NCI-H146 treated with DMSO at 0.1 percent for 48 hours (cell line): Measurements from ENCODE around the gene FAIM2.
A peak's percentile ranks its signal among the peaks of the same experiment; 100 is the strongest.
"Not testable (repeated sequence)": the region's sequence is repeated elsewhere in the genome, so short reads cannot be mapped to it uniquely, and the experiment has no call there.

ENCODE experiments used
- DNase-seq: peaks from one replicate; lab custom pipeline; 2025; ENCODE audit not compliant: unreplicated experiment; lab: John Stamatoyannopoulos, UW

Gene FAIM2

DNA sequence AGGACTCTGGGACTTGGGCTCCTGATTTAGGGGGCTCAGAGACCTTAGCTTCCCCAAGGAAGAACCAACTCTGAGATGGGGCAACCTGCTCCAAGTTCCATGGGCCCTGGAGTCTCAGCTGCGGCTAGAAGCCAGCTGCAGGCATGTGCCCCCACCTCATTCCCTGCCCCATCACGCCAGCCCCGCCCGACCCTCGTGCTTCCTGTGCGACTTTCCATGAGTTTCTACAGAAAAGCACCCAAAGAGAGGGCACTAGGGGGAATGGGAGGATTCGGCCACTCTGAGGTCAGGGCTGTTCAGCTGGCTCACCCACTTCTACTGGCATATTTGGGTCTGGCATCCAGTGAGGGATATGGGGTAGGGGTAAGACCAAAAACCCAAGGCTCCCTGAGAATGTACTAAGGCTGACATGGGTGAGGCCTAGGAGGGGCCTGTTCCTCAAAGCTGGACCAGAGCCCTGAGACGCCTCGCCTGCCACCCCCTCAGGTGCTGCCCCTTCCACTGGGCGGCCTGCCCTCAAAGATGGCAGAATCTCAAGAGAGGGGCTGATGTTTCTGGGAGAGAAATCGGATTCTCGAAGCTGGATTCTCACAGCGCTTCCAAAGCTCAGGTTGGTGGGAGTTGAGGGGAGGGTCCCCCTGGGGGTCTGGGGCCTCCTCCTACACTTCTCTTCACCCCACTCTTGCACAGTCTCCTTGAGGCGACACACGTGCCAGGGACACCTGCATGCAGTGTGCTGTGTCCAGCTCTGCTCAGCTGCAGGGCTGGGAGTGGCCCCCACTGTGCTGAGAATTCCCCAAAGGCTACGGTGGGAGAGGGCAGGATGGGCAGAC lies 22.1 kb downstream of the FAIM2 start:
- no peak for DNase-seq

DNA sequence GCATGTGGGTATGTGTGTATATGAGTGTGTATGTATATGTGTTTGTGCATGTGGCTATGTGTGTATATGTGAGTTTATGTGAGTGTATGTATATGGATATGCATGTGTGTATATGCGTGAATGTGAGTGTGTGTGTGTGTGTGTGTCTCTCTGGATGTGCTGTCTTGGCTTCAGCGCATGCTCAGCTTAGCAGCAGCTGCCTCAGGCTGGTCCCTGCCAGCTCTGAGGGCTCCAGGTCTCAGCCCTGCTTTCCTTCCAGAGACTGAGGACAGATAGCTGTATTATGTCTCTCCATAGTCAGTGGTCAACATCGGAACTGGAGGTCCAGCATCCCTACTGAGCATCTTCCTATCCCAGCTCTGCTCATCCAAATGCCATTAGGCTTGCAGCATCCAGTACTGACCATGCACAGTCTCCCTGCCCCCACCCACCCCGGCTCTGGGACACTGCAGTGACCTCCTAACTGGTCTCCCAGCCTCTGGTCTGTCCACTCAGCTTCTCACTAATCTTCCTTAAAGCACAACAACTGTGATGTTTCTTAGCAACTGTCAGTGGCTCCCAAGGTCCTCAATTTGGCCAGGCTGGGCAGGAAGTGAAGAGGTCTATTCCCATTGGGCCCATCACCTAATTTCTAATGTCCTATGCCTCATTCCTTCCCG lies 22.8 kb downstream of the FAIM2 start:
- DNase-seq: no peak

DNA sequence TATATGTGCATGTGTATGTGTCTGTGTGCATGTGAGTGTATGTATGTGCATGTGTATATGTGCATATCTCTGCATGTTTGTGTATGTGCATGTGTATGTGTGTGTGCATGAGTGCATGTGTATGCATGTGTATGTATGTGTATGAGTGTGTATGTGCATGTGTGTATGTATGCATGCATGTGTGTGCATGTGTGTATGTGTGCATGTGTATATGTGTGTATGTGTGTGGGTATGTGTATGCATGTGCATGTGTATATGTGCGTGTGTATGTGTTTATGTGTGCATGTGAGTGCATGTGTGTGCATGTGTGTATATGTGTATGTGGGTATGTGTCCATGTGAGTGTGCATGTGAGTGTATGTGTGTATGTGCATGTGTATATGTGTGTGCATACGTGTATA lies 24.6 kb downstream of the FAIM2 start:
- not testable (repeated sequence) for DNase-seq

DNA sequence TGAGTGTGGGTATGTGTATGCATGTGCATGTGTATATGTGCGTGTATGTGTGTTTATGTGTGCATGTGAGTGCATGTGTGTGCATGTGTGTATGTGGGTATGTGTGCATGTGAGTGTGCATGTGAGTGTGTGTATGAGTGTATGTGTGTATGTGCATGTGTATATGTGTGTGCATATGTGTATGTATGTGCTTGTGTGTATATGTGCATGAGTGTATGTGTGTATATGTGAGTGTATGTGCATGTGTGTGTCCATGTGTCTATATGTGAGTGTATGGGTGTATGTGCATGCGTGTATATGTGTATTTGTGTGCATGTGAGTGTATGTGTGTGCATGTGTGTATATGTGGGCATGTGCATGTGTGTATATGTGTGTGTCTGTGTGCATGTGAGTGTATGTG lies 25.7 kb downstream of the FAIM2 start:
- no peak for DNase-seq

DNA sequence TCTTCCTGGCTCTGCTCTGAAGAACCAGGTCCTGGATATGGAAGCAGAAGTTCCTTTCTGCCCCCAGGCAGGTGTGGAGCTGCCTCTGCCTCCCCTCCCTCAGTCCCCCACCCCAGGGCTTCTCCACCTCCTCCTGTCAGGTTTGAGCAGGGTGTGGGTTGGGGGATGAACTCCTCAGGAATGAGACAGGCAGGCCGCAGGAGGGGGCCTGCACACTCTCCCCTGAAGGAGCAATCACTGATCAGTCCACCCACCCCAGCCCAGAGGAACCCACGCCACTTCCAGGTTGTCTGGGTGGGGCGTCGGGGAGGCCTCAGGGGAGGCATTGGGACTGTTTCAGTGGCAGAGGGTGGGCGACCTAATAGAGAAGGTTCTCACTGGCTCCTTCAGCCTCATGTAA lies 26.6 kb downstream of the FAIM2 start:
- DNase-seq: no peak

DNA sequence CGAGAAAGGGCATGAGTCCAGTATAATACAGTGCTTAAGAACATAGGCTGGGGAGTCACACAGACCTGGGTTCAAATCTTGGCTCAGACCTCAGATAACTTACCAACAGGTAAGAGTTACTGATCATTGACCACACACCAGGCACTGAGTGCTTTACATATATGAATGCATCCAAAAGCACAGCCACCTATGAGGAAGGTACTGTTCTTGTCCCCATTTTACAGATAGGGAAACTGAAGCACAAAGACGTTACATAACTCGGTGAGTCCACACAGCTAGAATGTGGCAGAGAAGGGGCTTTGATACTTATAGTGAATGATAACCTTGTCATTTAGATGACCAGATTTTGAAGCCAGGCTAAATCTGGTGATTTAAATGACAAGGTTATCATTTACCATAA lies 27.6 kb downstream of the FAIM2 start:
- DNase-seq: no peak

DNA sequence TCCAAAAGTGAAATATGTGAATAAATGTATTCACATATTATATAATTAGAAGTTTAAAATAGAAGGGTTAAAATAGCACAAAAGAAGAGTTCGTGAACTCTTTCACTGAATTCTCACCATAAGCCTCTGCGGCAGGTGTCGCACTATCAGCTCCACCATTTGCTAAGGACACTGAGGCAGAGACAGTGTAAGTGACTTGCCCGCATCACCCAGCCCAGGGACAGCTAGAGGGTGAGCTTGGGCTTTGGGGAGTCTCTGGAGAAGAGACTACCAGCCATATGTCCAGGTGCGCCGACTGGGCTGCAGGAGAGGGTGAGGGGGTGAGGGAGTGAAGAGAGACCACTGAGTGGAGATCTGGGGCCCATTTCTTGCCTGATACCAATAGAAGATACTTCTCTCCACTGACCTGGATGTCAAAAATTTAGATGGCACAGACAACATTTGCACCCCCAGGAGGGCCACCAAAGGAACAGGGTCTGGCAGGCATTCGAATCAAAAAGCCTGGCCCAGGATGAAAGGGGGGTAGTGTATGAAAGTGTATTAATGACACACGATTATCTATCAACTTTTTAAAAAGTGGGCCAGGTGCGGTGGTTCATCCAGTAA lies 28.5 kb downstream of the FAIM2 start:
- no peak for DNase-seq

DNA sequence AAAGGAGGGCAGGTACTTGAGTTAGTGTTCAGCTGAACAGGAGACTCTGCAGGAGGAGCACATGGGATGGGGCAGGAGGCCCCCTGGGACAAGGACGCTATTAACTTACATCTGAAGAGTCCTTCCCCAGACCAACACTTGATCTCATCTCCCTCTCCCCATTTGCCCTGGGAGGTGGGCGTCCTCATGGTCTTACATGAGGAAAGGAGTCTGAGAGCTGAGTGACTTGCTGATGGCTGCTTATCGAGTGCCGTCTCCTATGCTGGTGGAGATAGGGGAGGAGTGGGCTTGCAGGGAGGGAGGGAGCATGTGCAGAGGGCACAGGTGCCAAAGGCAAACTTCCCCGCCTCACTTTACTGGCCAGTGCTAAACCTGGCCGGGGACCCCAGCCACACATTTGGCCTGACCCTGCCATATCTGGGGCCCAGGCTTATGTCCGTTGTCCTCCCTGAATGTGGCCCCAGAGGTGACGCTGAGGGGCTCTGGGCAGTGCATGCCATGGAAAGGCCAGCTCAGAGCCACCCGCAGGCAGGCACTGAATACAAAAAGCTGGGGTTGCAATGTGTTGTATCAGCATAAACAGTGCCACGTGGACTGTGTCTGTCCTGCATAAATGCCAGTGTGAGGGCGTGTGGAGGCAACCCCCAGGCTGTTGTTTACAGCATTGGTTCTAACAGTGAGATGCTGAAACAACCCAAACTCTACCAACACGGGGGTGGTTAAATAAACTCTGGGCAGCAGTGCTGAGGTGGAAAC lies 29.4 kb downstream of the FAIM2 start:
- no peak for DNase-seq

DNA sequence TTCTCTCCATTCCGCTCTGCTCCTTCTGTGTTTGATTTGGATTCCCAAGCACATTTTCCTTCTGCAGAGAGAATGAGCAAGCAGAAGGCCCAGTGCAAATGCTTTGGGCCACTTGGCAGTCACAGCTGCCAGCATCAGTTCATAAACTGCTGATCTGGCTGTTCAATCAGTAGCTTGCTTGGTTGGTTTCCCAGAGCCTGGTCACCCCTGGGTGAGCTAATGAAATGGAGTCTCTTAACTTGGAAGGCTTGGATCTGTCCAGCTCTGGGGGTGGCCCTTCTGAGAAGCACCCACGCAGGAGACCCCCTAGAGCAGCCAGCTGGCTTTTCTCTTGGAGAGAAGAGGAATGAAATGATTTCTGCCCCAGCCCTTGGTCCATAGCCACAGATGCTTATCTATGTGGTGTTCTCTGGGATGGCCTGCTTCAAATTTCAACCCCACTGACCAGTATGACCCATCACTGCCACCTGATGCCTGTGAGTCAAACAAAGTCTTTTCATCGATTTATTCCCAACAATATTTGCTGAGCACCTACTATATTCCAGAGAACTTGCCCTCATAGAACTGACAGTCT lies 30.3 kb downstream of the FAIM2 start:
- no peak for DNase-seq

DNA sequence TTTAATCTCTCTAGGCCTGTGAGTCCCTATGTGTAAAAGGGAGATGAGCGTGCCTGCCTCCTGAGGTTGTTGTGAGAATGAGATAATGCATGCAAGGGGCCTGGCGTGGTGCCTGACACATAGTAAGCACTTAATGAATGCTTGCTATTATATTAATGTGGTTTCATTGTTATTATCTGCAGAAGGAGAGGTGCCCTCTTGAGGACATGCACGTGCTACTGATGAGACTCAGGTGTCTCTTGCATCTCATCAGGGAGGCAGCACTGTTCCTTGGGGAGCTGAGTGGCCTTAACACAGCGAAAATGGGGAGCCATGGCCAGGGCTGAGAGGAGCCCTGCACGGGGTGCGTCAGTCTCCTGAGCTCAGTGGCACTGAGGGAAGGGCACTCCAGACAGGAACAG lies 30.9 kb downstream of the FAIM2 start:
- DNase-seq: no peak

DNA sequence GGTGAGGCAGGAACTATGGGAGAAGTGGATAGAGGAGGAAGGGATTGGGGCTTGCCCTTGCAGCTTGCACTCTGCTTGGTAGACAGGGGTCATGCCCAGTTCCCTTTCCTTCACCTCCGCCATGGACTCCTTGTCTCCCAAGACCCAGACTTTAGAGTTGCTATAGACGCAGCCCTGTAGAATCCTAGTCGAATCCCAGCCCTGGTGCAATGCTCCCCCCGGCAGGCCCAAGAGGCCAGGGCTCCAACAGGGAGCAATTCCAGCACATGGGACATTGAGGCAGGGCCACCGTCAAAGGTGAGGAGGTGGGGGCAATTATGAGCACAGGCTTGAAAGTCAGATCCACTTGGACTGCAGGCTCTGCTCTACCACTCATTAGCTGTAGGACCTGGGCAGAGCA lies 31.3 kb downstream of the FAIM2 start:
- DNase-seq: no peak

DNA sequence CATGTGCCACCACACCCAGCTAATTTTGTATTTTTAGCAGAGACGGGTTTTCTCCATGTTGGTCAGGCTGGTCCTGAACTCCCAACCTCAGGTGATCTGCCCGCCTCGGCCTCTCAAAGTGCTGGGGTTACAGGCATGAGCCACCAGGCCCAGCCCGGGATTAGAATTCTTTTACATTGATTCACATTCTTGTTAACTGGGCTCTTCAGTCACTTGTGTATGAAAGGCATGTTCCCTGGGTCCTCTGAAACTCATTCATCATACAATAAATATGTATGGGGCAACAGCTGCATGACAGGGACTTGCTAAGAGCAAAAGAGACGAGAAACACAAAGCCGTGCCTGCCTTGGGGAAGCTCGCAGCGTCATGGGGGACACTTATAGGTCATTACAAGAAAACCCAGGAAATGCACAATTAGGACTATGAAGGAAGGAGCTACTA lies 31.9 kb downstream of the FAIM2 start:
- not testable (repeated sequence) for DNase-seq

DNA sequence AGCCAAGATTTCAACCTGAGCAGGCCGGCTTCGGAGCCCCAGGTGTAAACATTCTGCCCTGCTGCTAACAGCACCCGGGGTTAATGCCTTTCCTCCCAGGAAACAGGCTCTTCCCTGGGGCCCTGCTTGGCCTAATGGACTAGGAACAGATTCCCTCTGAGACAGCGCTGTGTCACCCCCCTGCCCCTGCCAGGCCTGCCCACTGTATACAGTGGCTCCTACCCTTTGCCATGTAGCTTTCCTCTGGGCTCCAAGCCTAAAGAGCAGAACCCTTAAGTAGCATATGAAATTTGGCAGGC lies 32.5 kb downstream of the FAIM2 start:
- no peak for DNase-seq

DNA sequence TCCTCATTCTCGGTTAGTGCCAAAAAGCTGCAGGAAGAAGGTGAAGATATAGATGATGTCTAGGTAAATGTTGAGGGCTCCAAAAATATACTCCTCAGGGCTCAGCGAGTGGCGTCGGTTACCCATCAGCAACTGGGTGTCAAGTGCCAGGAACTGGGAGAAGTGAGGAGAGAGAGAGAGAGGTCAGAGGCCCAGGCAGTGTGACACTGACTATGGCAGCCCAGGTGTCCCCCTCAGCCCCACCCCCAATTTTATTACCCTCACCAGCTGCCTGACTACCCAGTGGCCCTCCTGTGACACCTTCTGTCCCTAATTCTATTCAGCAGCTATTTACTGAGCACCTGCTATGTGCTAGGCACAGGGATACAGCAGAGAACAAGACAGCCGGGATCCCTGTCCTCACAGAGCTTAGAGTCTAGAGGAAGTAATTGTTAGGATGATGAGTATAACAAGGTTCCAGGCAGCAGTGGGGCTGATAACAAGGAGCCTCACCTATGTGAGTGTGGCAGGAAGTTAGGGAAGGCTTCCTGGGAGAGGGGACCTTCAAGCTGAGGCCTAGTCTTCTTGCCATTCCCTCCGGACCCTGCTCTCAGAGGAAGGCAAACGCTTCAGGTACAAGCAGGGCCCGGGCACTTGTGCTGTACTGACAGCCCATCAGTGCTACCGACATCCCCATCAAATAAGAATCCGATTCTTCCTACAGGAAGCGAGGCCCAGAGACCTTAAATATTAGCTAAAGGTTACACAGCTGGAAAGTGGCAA lies 33.0 kb downstream of the FAIM2 start:
- no peak for DNase-seq

DNA sequence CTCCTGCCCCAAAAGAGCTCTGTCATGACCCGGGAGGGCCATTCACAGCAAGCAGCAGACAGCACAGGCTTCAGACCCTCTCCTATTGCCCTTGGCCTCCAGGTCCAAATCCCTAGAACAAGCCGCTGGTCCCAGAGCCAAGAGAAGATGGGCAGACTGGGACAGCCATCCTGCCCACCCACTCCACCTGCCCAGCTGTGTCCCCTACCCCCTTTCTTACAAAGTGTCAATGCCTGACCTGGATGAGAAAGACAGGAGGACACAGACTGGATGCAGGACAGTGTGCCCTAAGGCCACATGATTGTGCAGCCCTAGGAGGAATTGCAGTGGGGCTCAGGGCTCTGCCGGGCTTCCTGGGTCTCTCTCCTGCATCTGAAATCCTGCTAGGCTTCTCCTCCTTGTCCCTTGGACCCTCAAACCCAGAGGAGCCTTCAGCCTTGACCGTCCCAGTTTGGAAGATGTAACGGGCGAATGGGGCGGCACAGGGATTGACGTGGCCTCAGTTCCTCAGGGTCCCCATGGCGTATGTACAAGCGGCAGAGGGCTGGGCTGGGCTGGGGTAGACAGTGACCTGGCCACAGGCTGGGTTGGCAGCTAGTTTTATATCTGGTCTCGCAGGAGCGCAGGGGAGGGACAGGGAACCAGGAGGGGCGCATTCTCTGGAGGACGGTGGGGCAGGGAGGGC lies 33.7 kb downstream of the FAIM2 start:
- no peak for DNase-seq

DNA sequence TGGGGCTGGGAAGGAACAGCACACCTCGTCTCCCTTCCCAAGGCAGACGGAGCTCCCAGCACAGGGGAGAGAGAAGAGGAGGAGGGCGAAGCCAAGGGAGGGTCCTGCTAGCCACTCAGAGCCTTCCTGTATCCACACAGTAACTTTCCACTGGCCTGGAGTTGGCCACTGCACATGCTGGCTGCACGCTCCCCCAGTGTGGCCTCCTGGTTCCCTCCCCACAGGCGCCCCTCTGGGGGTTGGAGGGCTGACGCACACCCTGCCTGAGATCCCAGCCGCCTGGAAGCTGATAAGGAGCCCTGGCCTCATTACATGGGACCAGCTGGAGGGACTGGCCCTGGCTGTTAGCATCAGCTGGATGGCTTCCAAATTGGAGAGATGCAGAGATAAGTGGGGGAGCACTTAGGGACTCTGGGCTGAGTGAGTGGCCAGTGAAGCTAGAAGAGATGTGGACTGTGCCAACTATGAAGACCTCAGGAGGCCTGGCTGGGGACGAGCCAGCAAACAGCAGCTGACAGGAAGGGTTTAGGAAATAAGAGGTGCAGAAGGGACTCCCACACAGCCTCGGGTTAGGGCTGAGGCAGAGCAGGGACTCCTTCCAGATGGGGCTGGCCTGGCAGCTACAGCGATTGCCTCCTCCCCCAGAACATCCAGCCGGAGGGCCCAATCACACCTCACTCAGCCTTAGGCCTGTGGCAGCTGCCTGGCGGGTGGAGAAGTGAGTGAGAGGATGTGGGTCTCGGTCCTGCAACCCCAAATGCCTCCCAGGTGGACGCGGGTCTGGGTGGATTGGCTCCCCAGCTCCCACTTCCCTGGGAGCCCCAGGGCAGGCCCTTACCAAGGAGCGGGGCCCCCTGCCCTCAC lies 34.5 kb downstream of the FAIM2 start:
- DNase-seq: peak; percentile 57

DNA sequence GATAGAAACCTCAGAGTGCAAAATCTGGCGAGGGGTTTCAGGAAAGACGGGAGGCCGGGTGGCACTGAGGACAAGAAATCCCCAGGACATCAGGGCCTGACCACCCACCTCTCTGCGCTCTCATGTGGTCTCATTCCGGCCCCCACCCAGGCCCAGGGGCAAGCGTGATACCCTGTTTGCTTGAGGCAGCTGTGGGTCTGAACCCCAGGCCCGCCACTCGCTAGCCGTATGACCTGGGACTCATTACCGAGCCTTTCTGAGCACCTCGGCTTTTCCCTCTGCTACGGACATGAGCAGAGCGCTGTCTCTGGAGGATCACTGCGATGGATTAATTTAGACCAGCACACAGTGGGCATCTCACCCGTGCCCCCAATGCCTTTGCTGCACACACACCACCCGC lies 35.3 kb downstream of the FAIM2 start:
- no peak for DNase-seq

DNA sequence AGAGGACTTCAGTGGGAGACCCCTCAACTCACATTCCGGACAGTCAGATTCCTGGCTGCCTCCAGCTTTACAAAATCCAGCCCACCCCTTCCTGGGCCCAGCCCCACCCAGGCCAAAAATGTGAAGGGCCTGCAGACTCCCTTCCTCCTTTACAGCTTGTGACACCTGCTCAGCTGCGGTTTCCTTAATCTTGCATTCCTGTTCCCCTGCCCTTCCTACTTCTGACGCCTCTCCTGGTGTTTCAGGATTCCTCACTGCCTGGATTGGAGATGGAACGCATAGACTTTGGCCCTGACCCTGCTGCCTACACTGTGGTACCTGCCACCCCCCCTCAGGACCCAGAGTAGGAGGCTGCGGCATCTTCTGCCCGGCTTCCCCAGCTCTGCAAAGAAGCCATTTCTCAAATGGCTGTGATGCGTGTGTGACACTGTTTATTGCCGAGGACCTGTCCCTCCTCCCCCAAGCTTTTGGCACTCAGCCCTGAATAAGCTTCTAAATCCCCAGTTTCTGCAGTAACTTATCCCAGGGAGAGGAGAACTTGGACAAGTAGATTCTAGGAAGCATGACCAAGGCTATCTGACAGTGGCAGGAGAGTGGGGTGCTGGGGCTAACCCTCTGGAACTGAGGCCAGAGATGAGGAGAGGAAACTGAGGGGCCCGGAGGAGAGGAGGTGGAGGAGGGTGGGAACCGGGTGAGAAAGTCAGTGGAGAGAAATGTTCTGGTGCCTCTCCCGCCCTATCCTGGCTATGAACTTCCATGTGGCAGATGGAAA lies 35.9 kb downstream of the FAIM2 start:
- DNase-seq: no peak
